Jurkat, Clone E6-1 (cell line): Measurements from ENCODE around the gene FIGN.

Source experiments
- DNase-seq: peaks from one replicate; pipeline ENCODE4 v3.0.0-alpha.2; 2011; ENCODE audit warnings: low read depth, low spot score
- H3K4me3 ChIP-seq: 2 replicates; pipeline ENCODE4 v1.5.1; 2011; ENCODE audit warnings: mild to moderate bottlenecking, low read length, control low read depth, moderate library complexity

The FIGN gene

DNA sequence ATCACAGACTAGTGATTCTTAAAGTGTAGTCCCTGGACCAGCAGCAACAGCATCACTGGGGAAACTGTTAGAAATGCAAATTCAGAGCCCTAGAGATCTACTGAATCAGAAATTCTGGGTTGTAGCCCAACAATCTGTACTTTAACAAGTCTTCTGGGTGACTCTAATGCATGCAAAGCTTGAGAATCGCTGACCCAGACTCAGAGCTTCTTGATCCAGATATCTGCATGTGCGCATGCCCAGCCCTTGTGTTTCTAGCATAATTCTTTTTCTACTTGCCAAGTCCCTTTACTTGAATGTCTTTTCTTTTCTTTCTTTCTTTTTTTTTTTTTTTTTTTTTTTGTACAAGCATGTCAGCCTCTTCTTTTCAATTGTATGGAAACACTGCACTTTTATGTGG lies 60.4 kb downstream of the FIGN start:
- DNase-seq = no peak
- H3K4me3 ChIP-seq = no peak overlapping the region

DNA sequence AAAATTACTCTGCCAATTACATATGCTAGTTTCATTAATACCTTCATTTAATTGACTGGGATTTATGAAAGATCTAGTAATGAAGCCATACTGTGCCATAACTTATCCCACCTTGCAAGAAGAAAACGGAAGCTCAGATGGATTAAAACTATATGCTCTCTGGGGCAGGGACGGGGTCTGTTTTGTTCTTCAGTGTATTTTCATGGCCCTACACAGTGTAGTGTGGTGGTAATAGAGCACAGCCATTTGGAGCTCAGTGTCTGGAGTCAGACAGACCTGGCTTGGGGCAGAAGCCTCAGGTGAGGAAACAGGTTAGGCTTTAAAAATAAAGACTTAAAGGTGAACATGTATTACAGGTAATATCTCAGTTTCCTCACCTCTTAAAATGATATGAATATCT lies 62.3 kb downstream of the FIGN start:
- no peak overlapping the region for H3K4me3 ChIP-seq
- no peak for DNase-seq

DNA sequence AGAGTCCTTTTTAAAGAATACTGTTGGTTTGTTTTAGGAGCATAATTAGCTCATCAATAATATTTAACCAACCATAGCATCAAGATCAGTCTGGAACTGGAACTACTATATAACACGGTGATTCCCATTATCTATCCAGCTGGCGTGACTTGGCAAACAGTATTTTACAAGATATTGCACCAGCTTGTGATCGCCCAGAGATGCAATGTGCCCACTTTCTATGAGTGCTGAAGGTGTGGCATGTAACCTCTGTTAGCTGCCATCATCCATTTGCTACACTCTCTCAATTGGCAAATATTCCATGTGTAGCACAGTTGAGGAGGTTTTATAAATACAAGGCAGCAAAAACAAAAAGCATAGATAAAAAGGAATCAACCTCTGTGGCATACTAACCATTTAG lies 64.9 kb downstream of the FIGN start:
- no peak for DNase-seq
- H3K4me3 ChIP-seq = no peak overlapping the region

DNA sequence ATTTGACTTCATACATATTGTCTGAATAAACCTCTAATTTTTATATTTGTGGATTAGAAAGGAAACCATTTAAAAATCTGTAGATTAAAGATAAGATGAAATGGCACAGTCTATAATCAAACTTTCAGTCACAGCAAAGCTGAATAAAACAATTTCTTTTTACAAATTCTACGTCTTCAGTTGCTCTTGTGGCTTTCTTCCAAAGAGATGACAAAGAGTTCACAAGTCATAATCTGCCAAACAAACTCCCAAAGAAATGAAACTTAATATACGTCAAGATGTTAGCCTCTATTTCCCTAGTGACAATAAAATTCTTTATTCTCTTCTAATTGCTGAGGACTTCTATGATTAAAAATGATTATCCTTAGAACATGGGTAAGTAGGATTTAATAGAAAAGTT lies 66.3 kb downstream of the FIGN start:
- H3K4me3 ChIP-seq = no peak overlapping the region
- no peak for DNase-seq

DNA sequence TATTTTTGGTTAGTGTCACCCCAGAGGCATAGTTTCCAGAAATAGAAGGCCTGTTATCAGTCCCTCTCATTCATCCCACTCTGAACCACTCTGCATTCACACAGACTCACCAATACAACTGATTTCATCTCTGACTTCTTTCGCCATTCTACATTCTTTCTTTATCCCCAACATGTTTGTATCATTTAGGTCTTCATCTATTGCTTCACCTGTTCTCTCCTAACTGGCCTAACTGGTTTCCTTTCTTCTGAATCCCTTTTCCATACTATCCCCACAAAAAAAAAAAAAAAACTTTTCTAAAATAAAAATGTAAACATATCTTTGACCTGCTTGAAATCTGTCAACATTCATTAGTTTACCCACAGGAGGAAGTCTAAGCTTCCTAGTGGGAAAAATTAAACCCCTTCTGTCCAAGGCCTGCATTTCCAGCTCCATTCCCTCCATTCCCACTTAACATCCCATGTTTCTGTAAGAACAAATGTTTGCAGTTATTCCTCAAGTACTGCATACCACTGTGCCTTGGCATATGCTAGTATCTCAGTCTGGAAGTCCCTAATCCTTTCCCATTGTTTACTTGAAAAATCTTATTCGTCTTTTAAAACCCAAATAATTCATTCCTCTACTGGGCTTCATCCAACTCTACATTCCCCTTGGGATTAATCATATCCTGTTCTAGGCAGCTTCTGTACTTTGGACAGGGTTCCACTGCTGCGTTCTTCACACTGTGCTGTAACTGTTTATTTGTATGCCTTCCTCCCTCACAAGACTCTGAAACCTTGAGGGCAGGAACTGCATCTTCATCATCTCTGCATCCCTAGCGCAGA lies 68.5 kb downstream of the FIGN start:
- no peak for DNase-seq
- H3K4me3 ChIP-seq = no peak overlapping the region

DNA sequence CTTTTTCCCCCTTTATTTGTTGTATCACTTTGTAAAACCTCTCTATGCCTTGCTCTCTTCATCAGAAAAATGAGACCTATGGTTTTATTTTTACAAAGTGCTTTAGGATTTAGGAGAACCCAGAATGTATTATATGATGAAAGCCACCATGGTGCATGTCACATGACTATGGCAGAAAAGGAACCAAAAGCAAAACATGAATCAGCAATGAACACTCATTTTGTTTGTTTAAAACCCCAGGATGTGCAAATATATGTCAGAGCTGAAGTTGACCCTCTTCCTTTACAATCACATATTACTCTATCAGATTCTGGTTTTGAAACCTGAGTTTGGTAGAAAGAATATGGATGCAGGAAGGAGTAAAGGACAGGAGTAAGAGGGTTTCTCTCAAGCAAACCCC lies 70.0 kb downstream of the FIGN start:
- DNase-seq = no peak
- no peak overlapping the region for H3K4me3 ChIP-seq

DNA sequence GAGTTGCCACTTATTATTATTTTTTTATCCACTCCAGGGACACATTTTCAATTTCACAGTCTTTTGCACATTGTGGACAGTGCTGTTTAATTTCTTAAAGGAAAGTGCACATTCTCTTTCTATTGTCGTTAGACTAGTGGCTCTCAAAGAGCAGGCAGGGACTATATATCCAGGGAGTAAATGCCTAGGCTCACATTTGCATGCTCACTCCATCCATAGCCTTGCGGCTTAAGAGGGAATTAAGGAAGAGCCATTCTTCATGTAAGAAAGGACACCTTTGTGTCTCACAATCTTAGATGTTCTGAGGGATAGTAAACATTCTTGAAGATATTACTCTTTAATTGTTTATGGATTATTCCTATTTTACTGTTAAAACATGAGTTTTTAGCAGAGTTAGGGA lies 70.8 kb downstream of the FIGN start:
- H3K4me3 ChIP-seq = no peak overlapping the region
- no peak for DNase-seq

DNA sequence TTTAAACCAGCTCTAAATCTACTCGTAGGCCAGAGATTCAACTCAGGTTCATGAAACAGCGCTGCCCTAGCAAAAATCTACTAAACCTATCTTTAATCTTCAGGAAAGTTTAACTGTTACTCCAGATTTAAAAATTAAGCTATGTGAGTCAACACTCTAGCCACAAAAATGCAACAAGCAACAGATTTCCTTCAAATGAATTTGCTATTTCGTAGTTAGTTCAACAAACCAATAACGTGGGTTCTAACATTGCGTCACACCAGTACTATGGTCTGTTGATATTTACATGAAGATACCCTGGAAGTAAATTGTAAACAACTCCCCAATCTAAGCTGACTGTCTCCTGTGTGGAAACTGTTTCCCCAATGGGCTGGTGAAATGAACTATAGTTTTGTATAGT lies 71.2 kb downstream of the FIGN start:
- DNase-seq = no peak
- H3K4me3 ChIP-seq = no peak overlapping the region

DNA sequence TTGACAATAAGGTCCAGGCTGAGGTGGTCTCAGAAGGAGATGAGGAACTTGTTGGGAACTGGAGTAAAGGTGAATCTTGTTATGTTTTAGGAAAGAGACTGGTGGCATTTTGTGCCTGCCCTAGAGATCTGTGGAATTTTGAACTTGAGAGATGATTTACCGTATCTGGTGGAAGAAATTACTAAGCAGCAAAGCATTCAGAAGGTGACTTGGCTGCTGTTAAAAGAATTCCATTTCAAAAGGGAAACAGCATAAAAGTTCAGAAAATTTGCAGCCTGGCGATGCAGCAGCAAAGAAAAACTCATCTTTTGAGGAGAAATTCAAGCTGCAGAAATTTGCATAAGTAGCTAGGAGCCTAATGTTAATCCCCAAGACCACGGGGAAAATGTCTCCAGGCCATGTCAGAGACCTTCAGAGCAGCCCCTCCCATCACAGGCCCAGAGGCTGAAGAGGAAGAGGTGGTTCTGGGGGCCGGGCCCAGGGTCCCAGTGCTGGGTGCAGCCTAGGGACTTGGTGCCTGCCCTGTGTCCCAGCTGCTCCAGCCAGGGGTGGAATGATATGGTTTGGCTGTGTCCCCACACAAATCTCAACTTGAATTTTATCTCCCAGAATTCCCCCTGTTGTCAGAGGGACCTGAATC lies 73.5 kb downstream of the FIGN start:
- no peak for DNase-seq
- no peak overlapping the region for H3K4me3 ChIP-seq

DNA sequence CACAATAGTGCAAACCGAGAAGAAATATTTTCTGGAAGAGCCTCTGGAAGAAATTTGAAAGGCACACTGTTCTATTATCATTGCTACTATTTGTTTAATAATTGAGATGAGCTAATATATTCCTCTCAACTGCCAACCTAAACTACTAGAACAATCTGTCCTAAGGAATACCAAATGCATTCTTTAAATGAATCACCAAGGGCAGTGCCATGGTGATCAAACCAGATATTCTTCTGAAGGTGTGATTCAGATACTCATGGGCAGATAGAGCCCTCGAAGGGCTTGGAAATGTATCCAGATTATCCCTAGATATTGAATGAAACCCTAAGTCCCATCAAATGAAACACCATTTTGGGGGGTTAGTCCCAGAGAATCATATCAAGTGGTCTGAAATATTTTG lies 76.6 kb downstream of the FIGN start:
- DNase-seq = no peak
- no peak overlapping the region for H3K4me3 ChIP-seq

DNA sequence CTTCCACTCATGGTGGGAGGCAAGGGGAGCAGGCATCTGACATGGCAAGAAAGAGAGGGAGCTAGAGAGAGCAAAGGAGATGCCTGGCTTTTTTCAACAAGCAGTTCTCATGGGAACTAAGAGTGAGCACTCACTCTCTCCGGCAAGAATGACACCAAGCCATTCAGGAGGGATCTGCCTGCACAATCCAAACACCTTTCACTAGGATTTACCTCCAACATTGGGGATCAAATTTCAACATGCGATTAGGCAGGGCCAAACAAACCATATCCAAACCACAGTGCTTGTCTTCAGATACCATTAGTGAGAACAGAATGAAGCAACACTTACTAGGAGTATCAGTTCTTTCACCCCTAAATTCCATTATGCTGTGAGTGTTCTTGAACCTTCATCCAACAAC lies 77.3 kb downstream of the FIGN start:
- H3K4me3 ChIP-seq = no peak overlapping the region
- no peak for DNase-seq

DNA sequence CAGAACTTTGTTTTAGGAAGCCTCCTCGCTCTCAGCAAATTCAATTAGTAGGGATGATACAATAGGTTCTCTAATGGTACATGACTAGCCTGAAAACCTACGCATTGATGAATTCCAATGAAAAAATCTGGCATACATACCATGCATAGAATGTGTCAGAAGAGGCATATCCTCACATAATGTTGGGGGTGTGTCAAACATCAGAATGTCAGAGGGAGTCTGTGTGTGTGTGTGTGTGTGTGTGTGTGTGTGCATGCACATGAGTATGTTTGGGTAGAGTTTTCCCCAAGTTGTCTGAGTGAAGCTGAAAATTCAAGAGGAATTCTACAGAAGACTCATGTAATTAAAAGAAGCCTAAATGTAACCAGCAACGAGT lies 78.5 kb downstream of the FIGN start:
- no peak for DNase-seq
- H3K4me3 ChIP-seq = no peak overlapping the region

DNA sequence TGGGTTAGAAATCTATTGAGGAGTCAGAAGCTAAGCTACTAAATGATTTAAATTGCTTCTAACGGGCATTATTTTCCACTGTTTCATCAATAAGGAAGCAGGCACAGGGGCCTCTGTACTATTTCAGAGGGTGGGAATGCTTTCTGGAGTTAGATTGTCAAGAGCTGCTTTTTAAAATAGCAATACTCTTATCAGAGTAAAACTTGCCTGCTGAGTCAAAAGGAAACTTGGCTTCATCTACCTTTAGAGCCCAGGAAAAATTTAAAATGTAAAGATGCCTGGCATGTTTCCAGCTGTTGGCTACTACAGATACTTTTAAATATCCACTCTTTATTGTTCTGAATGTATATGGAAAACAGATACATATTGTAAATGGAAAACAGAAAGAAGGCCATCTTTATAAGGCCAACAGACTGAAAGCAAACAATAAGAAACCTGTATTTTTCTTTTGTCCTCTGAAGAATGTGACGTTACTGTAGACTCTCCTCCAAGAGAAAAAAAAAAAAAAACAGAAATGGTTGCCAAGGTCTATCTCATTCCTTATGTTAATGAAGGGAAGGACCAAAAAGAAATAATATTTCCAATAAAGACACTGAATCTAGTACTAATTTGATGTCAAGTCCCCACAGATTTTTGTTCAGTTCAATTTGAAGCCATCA lies 79.1 kb downstream of the FIGN start:
- DNase-seq = no peak
- no peak overlapping the region for H3K4me3 ChIP-seq

DNA sequence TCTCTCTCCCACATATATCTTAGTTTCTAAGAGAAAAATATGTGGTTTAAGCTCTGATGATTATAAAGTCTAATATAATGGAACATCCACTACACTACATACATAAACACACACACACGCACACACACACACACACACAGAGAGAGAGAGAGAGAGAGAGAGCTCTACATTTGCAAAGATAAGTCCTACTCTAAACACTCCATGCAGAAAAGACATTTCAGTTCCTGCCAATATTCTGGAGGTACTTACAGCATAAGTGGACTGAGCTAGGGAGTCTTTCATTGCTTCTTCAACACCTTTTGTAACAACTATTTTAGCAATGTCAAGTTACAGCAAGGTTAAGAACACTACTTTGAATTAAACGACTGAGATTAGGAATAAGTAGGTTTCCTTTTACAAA lies 80.1 kb downstream of the FIGN start:
- no peak for DNase-seq
- H3K4me3 ChIP-seq = no peak overlapping the region

DNA sequence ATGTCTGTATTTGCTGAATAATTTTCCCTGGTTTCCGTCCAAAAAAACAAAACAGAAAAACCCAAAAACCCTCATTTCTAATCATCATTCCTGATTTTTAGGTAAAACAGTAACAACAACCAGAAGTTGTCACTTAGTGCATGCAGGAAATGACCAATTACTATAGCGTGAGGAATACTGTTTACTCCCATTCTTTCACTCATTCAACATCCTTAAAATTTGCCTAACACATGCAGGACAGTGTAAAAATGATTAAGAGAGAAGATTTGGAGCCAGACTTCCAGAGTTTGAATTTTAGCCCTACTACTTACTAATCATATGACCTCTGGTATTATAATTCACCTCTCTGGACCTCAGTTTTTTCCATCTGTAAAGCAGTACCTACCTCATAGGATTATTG lies 83.1 kb downstream of the FIGN start:
- DNase-seq = no peak
- H3K4me3 ChIP-seq = no peak overlapping the region

DNA sequence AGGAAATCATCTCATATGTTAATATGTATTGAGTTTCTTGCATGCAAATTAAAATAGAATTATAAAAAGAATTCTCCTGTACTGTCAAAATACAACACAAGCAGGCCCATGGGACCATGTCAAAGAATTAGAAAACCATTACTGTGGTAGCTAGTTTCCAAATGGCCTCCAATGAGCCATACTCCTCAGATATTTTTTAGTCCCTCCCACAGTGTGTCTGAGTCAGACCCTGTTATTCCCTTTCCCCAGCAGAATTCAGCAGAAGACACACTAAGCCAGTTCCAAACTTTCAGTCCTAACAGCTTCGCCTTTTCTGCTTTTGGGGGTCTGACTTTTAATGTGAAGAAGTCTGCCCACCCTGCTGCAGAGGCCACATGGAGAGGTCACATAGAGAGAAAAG lies 86.7 kb downstream of the FIGN start:
- DNase-seq = no peak
- no peak overlapping the region for H3K4me3 ChIP-seq

DNA sequence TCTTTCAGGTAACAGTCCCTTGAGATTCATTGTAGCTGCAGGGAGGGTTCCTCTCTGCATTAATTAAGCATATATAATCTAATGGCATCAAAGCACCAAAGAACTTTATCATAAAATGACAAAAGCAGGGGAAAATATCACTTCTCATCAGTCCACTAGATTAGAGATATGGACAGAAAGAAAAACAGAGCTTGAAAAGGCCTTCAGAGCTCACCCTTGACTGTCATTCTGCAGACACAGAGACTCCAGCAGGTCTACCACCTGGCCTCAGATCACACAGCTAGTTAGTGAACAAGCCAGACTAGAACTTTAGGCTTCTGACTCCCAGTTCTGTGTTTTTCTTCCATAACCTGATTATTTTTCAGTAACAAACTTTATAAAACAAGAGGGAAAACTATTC lies 88.5 kb downstream of the FIGN start:
- no peak for DNase-seq
- H3K4me3 ChIP-seq = no peak overlapping the region

DNA sequence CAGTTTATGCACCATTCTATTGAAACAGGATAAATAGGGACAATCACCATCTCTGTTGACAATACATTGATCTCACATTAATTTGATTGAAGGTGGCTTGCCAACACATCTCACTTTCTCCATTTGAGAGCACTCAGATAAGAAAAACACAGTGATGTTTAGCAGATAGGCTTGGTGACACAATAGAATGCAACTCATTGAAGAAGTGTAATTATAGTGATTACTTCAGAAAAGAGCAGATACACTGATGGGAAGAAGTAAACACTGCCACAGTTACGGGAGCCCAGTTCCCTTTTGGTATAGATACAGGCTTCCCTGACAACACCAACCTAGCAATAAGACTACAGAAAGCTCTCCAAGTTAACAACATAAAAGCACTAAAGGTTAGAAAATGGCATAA lies 89.1 kb downstream of the FIGN start:
- H3K4me3 ChIP-seq = no peak overlapping the region
- DNase-seq = no peak

DNA sequence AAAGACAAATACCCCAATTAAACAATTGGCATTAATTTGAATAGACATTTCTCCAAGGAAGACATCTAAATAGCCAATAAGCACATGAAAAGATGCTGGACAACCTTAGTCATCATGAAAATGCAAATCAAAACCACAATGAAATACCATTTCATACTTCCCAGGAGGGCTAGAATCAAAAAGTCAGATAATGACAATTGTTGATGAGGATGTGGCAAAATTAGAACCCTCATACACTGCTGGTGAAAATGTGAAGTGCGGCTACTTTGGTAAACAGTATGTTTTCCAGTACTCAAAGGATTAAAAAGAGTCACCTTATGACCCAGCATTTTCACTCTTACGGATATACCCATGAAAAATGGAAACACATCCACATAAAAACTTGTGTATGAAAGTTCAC lies 91.6 kb downstream of the FIGN start:
- no peak for DNase-seq

DNA sequence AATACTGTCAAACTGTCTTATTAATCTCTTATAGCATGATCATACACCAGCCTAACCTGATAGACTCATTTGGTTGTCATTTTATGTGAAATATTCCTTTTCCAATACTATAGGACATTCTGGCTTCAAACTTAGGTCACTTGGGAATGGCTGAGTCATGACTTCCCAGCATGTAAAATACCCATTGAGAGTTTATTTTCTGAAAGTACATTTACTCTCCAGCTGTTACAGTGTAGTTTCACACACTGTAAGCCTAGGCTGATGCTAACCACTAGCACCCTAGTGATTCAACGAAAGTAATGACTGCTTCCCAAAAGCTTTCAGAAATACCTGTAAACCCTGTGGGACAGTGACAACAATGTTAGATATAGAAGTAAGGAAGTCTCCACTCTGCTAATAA lies 93.8 kb downstream of the FIGN start:
- H3K4me3 ChIP-seq = no peak overlapping the region
- DNase-seq = no peak

More for the DNA sequence above, 91.6 kb downstream of the FIGN start:
- no peak overlapping the region for H3K4me3 ChIP-seq
